Activated CD8-positive, alpha-beta memory T cell treated with anti-CD3 and anti-CD28 coated beads for 1 hour (primary cell): ENCODE data around the gene MISP.

Experiments
- DNase-seq, 2 donors: peaks; one replicate each; pipeline ENCODE4 v3.0.0-alpha.2; 2020; ENCODE audit warnings: low read depth in 1 of 2; ENCODE audit errors: extremely low read depth in 1 of 2

MISP gene

GRCh38 chr19:772063-772462 lies 21.2 kb downstream of the MISP start:
- DNase-seq, result no peak

- DNase-seq, result no peak
Observed at GRCh38 chr19:772730-773436, 22.0 kb downstream of the MISP start.

DNA sequence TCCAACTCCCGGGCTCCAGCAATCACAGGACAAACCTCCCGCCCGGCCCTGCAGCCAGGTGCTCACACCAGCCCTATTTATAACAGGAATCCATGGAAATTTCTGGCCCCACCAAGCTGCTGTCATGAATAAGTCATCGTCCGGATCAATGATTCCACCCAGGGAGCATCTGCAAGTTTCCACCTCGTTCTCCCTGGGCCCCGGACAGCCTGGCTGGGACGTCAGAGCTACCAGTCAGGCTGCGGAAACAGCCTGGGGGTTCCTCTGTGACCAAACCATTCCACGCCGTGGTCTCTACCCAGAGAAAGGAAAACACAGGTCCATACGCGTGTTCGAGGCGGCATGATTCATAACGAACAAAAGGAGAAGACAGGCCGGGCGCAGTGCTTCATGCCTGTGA lies 25.6 kb downstream of the MISP start:
- no peak for DNase-seq

GRCh38 chr19:778910-779653 lies 28.2 kb downstream of the MISP start:
- DNase-seq, result no peak

DNA sequence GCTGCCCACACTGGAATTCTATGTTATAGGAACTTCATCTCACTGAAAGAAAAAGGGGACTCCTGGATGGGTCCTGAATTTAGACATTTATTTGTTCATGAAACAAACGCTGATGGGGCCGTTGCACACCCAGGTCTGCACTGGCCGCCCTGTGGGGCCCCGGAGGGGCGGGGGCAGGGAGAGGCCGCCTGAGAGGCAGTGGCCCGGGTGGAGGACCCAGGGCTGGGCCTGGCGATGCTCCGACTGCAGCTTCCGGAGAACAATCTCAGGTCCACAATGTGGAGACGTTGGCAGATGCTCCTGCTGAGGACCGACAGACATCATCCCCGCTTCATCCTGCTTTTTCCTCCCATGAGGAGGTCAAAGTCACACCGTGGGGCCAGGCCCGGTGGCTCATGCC lies 30.0 kb downstream of the MISP start:
- no peak for DNase-seq

GRCh38 chr19:781800-782184 lies 30.9 kb downstream of the MISP start:
- no peak for DNase-seq

DNA sequence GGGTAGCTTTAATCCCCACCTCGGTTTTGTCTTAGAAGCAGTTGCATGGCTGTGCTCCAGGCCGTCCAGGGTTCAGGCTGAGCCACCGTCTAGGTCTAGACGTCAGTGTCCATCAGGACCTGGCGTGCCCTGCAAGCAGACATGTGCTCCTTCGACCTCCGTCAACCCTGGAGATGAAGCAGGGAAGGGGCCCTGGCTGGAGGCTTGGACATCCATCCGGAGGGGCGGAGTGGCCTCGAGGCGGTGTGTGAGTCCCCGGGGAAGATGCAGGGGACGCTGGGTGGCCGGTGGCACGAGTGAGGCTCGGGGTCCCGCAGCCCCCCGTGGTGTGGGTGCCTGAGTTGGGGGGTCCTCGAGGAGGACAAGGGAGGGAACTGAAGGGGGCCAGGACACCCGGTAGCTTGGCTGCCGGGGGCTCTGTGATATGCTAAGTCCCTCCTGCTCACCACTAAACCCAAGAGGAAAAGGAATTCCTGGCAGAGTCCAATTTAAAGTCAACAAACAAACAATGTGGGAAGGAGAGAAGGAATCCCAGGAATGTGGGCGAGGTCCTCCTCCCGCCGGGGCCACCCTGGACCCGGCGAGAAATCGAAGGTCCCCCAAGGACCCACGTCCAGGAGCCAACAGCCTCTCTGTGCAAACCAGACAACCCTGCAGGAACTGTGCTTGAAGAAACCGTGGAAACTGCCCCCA lies 31.4 kb downstream of the MISP start:
- DNase-seq, result no peak

GRCh38 chr19:782878-783668 lies 32.2 kb downstream of the MISP start:
- no peak for DNase-seq

- DNase-seq, result no peak
Observed at GRCh38 chr19:784541-784940, 33.6 kb downstream of the MISP start.

- no peak for DNase-seq
Observed at GRCh38 chr19:787536-787935, 36.6 kb downstream of the MISP start.

- no peak for DNase-seq
Observed at GRCh38 chr19:788686-788982, 37.7 kb downstream of the MISP start.

- DNase-seq, result no peak
Observed at GRCh38 chr19:788983-789700, 38.2 kb downstream of the MISP start.

- no peak for DNase-seq
Observed at GRCh38 chr19:789701-790060, 38.8 kb downstream of the MISP start.

DNA sequence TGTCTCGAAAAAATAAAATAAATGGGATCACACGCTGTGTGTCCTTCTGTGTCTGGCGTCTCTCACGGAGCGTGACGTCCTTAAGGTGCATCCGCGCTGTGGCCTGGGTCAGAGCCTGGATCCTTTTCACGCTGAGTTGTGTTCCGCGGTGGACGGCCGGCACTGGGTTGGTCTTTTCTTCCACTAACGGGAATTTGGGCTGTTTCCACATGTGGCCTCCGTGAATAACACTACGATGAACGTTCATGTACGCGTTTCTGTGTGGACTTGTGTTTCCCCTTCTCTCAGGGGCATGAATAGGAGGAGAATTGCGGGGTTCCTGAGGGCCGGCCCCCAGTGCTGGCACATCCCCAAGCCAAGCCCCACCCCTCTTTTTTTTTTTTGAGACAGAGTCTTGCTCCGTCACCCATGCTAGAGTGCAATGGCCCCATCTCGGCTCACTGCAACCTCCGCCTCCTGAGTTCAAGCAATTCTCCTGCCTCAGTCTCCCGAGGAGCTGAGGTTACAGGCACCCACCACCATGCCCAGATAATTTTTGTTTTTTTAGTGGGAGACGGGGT lies 40.2 kb downstream of the MISP start:
- DNase-seq, result no peak

GRCh38 chr19:791567-792305 lies 40.8 kb downstream of the MISP start:
- no peak for DNase-seq

DNA sequence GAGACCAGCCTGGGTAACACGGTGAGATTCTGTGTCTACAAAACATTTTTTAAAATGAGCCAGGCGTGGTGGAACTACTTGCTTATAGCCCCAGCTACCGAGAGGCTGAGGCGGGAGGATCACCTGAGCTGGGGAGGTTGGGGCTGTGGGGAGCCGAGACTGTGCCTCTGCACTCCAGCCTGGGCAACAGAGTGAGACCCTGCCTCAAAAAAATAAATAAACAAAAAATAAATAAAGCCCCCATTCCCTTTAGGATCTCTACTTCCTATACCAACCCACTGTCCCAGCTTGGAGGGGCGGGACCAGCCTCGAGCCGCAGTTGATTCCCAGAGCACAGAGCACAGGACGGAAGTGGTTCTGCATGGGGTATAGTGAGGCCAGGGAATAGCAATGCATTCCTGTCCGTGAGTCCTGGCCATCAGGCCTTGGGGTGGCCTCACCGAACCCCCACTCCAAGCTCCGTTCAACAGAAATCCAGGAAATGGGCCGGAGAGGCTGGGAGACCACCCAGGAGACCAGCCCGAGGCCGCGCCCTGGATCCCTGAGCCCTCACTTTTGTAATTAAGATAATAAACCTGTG lies 41.5 kb downstream of the MISP start:
- DNase-seq, result no peak

DNA sequence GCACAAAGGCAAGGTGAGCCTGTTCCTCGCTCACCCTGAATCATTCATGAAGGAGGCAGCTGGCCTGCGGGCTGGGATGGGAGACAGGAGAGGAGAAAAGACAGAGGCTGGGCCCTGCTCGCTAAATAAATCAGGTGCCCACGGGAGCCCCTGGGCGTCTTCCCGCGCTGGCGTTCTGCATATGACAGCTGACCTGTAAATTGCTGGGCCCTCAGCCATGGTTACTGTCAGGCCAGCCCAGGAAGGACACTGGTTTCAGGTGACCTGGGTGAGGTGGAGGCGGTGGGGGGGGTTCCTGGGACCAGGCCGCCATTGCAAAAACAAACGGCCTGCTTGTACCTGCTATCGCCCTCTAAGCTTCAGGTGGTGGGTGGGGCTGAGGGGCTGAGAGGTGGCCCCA lies 42.9 kb downstream of the MISP start:
- no peak for DNase-seq

GRCh38 chr19:795073-795611 lies 44.2 kb downstream of the MISP start:
- DNase-seq, result no peak
